Neural cell (in vitro differentiated cells): ENCODE results near the gene CHD6. TPM values are rescaled to one million over a fixed set of nuclear protein-coding genes. Genes with fewer than 3 reads are reported as not detected.

Experiments
- H2AFZ ChIP-seq: fragments of 200-600, 300-800 bp; sonication (generic), shearing (Covaris generic); 2 replicates; pipeline ENCODE4 v1.6.0; 2014; ENCODE audit warnings: low read depth, mild to moderate bottlenecking, antibody characterized with exemption, low read length, moderate library complexity
- H3F3A ChIP-seq: fragments of 200-600 bp; shearing (Covaris generic); 2 replicates; pipeline ENCODE4 v1.6.1; 2016; ENCODE audit warnings: mild to moderate bottlenecking, moderate library complexity, mixed read lengths, antibody characterized with exemption, low read length; ENCODE audit not compliant: insufficient read depth, poor library complexity, severe bottlenecking
- H3K27ac ChIP-seq: fragments of 200-600, 300-800 bp; sonication (generic), shearing (Covaris generic); 2 replicates; pipeline ENCODE4 v1.5.1; 2014; ENCODE audit warnings: mild to moderate bottlenecking, low read length, moderate library complexity
- H3K27me3 ChIP-seq: fragments of 300-800, 200-600 bp; sonication (generic), shearing (Covaris generic); 2 replicates; pipeline ENCODE4 v1.6.0; 2014; ENCODE audit warnings: mild to moderate bottlenecking, low read depth, low read length, moderate library complexity; ENCODE audit not compliant: insufficient read depth
- H3K36me3 ChIP-seq: fragments of 300-800, 200-600 bp; sonication (generic), shearing (Covaris generic); 2 replicates; pipeline ENCODE4 v1.5.1; 2014; ENCODE audit warnings: mild to moderate bottlenecking, antibody characterized with exemption, low read length, moderate library complexity; ENCODE audit not compliant: insufficient read depth
- H3K4me2 ChIP-seq: fragments of 300-800, 200-600 bp; sonication (generic), shearing (Covaris generic); 2 replicates; pipeline ENCODE4 v1.6.0; 2014; ENCODE audit warnings: mild to moderate bottlenecking, low read length
- H3K4me3 ChIP-seq: fragments of 300-800, 200-600 bp; sonication (generic), shearing (Covaris generic); 2 replicates; pipeline ENCODE4 v1.5.1; 2014; ENCODE audit warnings: mild to moderate bottlenecking, low read length, moderate library complexity
- H3K79me2 ChIP-seq: fragments of 200-600 bp; shearing (Covaris generic); replicated peaks from 2 replicates; pipeline ENCODE4 v1.6.0; 2014; ENCODE audit warnings: mild to moderate bottlenecking, low read length, moderate library complexity; ENCODE audit not compliant: insufficient read depth
- H3K9ac ChIP-seq: fragments of 300-800, 200-600 bp; sonication (generic), shearing (Covaris generic); 2 replicates; pipeline ENCODE4 v1.6.1; 2016; ENCODE audit warnings: mild to moderate bottlenecking, low read length, mixed read lengths
- H3K9me2 ChIP-seq: fragments of 200-600 bp; shearing (Covaris generic); 2 replicates; pipeline ENCODE4 v1.6.1; 2016; ENCODE audit warnings: mild to moderate bottlenecking, low read length, mixed read lengths; ENCODE audit not compliant: insufficient read depth
- H3K9me3 ChIP-seq: fragments of 200-600, 300-800 bp; sonication (generic), shearing (Covaris generic); 2 replicates; pipeline ENCODE4 v1.6.1; 2016; ENCODE audit warnings: mild to moderate bottlenecking, mixed run types, low read length, moderate library complexity, mixed read lengths
- H4K20me1 ChIP-seq: fragments of 200-600 bp; shearing (Covaris generic); 2 replicates; pipeline ENCODE4 v1.6.1; 2016; ENCODE audit warnings: mild to moderate bottlenecking, mixed run types; ENCODE audit not compliant: insufficient read depth
- CTCF ChIP-seq: fragments of 450-650 bp; IDR thresholded peaks from 2 replicates; pipeline ENCODE4 v1.5.1; 2014; ENCODE audit warnings: antibody characterized with exemption, mild to moderate bottlenecking, moderate library complexity; ENCODE audit not compliant: poor library complexity, severe bottlenecking
- EP300 ChIP-seq: fragments of 450-650 bp; conservative IDR thresholded peaks from 2 replicates; pipeline ENCODE4 v1.6.1; 2014; ENCODE audit warnings: antibody characterized with exemption, mild to moderate bottlenecking, moderate library complexity; ENCODE audit not compliant: poor library complexity, severe bottlenecking
- EZH2 ChIP-seq: fragments of 200-600, 300-800 bp; shearing (Covaris generic), sonication (generic); IDR thresholded peaks from 2 replicates; pipeline ENCODE4 v1.6.1; 2014; ENCODE audit warnings: antibody characterized with exemption, low read length, borderline replicate concordance, mild to moderate bottlenecking; ENCODE audit not compliant: insufficient read depth, poor library complexity, severe bottlenecking
- MXI1 ChIP-seq: fragments of 450-650 bp; conservative IDR thresholded peaks from 2 replicates; pipeline ENCODE4 v1.6.1; 2014; ENCODE audit warnings: antibody characterized with exemption, mild to moderate bottlenecking; ENCODE audit not compliant: poor library complexity, severe bottlenecking
- POLR2AphosphoS5 ChIP-seq: IDR thresholded peaks from 2 replicates; pipeline ENCODE4 v1.6.1; 2012
- RAD21 ChIP-seq: fragments of 450-650 bp; conservative IDR thresholded peaks from 2 replicates; pipeline ENCODE4 v1.6.1; 2014; ENCODE audit warnings: antibody characterized with exemption, mild to moderate bottlenecking, moderate library complexity
- REST ChIP-seq: IDR thresholded peaks from 2 replicates; pipeline ENCODE4 v1.6.1; 2012; ENCODE audit warnings: borderline replicate concordance
- SMC3 ChIP-seq: fragments of 450-650 bp; conservative IDR thresholded peaks from 2 replicates; pipeline ENCODE4 v1.6.1; 2014; ENCODE audit warnings: antibody characterized with exemption, mild to moderate bottlenecking, moderate library complexity; ENCODE audit not compliant: poor library complexity
- TAF1 ChIP-seq: IDR thresholded peaks from 2 replicates; pipeline ENCODE4 v1.6.1; 2012; ENCODE audit warnings: low read depth
- polyA plus RNA-seq: library from polyadenylated mRNA; depleted of rRNA; stranded (reverse); fragments of >200 nt; gene quantifications from 2 replicates; pipeline ENCODE4 v1.2.3, GENCODE V29; 2014

Gene CHD6
- polyA plus RNA-seq, 1 donor from 2014 or later, result 22.9 TPM

DNA sequence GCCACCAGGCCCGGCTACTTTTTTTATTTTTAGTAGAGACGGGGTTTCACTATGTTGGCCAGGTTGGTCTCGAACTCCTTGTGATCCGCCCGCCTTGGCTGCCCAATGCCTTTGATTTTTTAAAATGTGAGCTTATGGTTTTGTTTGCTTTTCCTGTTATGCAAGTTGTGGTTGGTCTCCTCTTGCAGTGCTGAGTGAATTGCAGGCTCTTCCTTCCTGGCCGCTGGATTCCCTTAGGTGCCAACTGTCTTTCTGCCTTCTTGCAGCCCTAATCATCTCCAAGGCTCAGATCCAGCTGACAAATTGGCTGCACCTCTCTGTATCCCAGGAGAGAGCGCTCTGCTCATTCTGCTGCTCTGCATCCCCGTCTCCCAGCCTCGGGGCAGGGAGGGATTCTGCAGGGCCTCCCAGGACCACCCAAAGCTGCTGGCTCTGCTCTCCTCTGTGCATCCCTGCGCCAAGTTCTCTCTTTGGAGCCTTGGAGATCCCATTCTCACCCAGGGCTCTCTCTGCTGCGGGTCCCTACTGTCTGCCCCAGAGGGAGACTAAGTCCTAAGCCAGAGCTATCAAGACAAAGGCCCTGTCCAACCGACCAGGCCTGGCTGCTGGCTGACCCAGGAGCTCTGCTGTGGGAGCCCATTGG lies 237.5 kb downstream of the CHD6 start:
- no peaks in the 10 kb centered on the region for H3K27me3 ChIP-seq
- H3K9me3 ChIP-seq, result no peaks in the 10 kb centered on the region
- H3K79me2 ChIP-seq, result no peaks in the 10 kb centered on the region

GRCh38 chr20:41379551-41379950 lies 238.6 kb downstream of the CHD6 start:
- Histone ChIP-seq H3K36me3 (no peaks in the 10 kb centered on the region), H4K20me1 (no peaks in the 10 kb centered on the region), H3K9me2 (no peaks in the 10 kb centered on the region), H3K79me2 (no peaks in the 10 kb centered on the region), H3K9me3 (no peaks in the 10 kb centered on the region), H3K4me2 (no peak overlapping the region), H2AFZ (no peak overlapping the region), H3K27me3 (no peaks in the 10 kb centered on the region), H3F3A (no peaks in the 10 kb centered on the region), H3K27ac (no peak overlapping the region), H3K4me3 (no peak overlapping the region), H3K9ac (no peak overlapping the region)
- TF ChIP-seq CTCF (no peak), SMC3 (no peak), EZH2 (no peak), MXI1 (no peak), TAF1 (no peak), EP300 (no peak), POLR2AphosphoS5 (no peak)

More for the DNA sequence above, 237.5 kb downstream of the CHD6 start:
- H3K4me3 ChIP-seq, result no peak overlapping the region
- no peak overlapping the region for H3K27ac ChIP-seq
- no peaks in the 10 kb centered on the region for H3K36me3 ChIP-seq
- no peak overlapping the region for H2AFZ ChIP-seq
- no peak overlapping the region for H3K4me2 ChIP-seq
- TF ChIP-seq MXI1, result no peak
- TF ChIP-seq EP300, result no peak
- no peak for TF ChIP-seq SMC3
- TF ChIP-seq CTCF, result no peak
- no peak for TF ChIP-seq EZH2
- TF ChIP-seq REST, result no peak
- no peak for TF ChIP-seq RAD21
- TF ChIP-seq TAF1, result no peak
- TF ChIP-seq POLR2AphosphoS5, result no peak
- no peaks in the 10 kb centered on the region for H4K20me1 ChIP-seq
- no peaks in the 10 kb centered on the region for H3K9me2 ChIP-seq
- H3F3A ChIP-seq, result no peaks in the 10 kb centered on the region
- H3K9ac ChIP-seq, result no peak overlapping the region
